A549 (cell line): ENCODE measurements around the gene PCSK6.

ENCODE experiments used
- BCL3 ChIP-seq: fragments of >200 bp; sonication (Bioruptor Twin); formaldehyde crosslinking; IDR thresholded peaks from 3 replicates; pipeline ENCODE4 v1.6.1; 2016
- CEBPB ChIP-seq, 2 experiments: fragments of >200 bp in 1 of 2; sonication (Bioruptor Twin) in 1 of 2; formaldehyde crosslinking in 1 of 2; IDR thresholded peaks; 2 replicates each; pipeline ENCODE4 v1.6.1; 2012 to 2016
- CHD4 ChIP-seq: fragments of 200-600 bp; sonication (generic); IDR thresholded peaks from 2 replicates; pipeline ENCODE4 v1.6.1; 2016; ENCODE audit warnings: antibody characterized with exemption, mild to moderate bottlenecking, borderline replicate concordance
- CTCF ChIP-seq: fragments of >200 bp; sonication (Bioruptor Twin); formaldehyde crosslinking; IDR thresholded peaks from 3 replicates; pipeline ENCODE4 v1.5.1; 2016
- E2F6 ChIP-seq: IDR thresholded peaks from 2 replicates; pipeline ENCODE4 v1.6.1; 2012; ENCODE audit warnings: low read depth, borderline replicate concordance
- EP300 ChIP-seq, 2 experiments: fragments of >200 bp; sonication (Bioruptor Twin); formaldehyde crosslinking; IDR thresholded peaks; 2 replicates in 1 of 2; 3 replicates in 1 of 2; pipeline ENCODE4 v1.6.1; 2016 to 2017
- PHF8 ChIP-seq: fragments of 200-600 bp; sonication (generic); IDR thresholded peaks from 2 replicates; pipeline ENCODE4 v1.6.1; 2016; ENCODE audit warnings: low read depth, mild to moderate bottlenecking, antibody characterized with exemption, moderate library complexity, borderline replicate concordance
- POLR2A ChIP-seq: IDR thresholded peaks from 2 replicates; pipeline ENCODE4 v1.6.1; 2012; ENCODE audit warnings: mild to moderate bottlenecking, low read length
- POLR2AphosphoS2 ChIP-seq: conservative IDR thresholded peaks from 2 replicates; pipeline ENCODE4 v1.6.1; 2012; ENCODE audit warnings: low read length, improper control_type of control experiment, inconsistent platforms
- RCOR1 ChIP-seq: fragments of 150-350 bp; IDR thresholded peaks from 2 replicates; pipeline ENCODE4 v1.6.1; 2014; ENCODE audit warnings: antibody characterized with exemption, low read length, low read depth
- USF2 ChIP-seq: fragments of 450-650 bp; IDR thresholded peaks from 2 replicates; pipeline ENCODE4 v1.6.1; 2014; ENCODE audit warnings: antibody characterized with exemption
- ZFP36 ChIP-seq: fragments of 450-650 bp; IDR thresholded peaks from 2 replicates; pipeline ENCODE4 v1.6.1; 2014; ENCODE audit warnings: borderline replicate concordance; ENCODE audit not compliant: partially characterized antibody

GRCh38 chr15:101273534-101273933 is 216.0 kb downstream of the PCSK6 start:
- TF ChIP-seq CTCF (no peak), CEBPB (IDR thresholded peaks at IDR 0.05) (no peak), POLR2A (no peak), PHF8 (no peak), BCL3 (no peak), EP300 (IDR thresholded peaks at IDR 0.05) (no peak), CHD4 (no peak), POLR2AphosphoS2 (no peak), USF2 (no peak), E2F6 (no peak), ZFP36 (no peak), RCOR1 (no peak)
